Measurements from ENCODE around the gene ATP6V1D. TPM values are rescaled to one million over a fixed set of nuclear protein-coding genes. Genes with fewer than 3 reads are reported as not detected.

ATP6V1D gene
- total RNA-seq: 138 TPM

GRCh38 chr14:67359775-67360469 lies at the start of gene ATP6V1D, which contains the start of gene EIF2S1:
Gene ATP6V1D, minus strand, starts transcription at chr14:67359804. Its CDS starts 106 bp downstream, at chr14:67359698.
Gene EIF2S1, plus strand, starts transcription at chr14:67360328. Its CDS starts 4,440 bp downstream, at chr14:67364768.

Small RNA genes within 50 kb of the gene (small RNA-seq; reads per million reads assigned to genes)
- not detected for gene RF00019 (ENCODE audit: low replicate concordance)

Other genes with a start within 250 kb of the ATP6V1D start
- gene GARIN2, start 170.4 kb downstream of the ATP6V1D start, total RNA-seq: 0.94 TPM
- gene PALS1, start 118.4 kb downstream of the ATP6V1D start, total RNA-seq: 21.3 TPM
- gene EIF2S1, start 524 bp upstream of the ATP6V1D start, total RNA-seq: 86.4 TPM
- not detected for gene PLEK2, start 52.4 kb upstream of the ATP6V1D start, total RNA-seq
- gene TMEM229B, start 128.9 kb upstream of the ATP6V1D start, total RNA-seq: 19.1 TPM
- gene PLEKHH1, start 173.5 kb upstream of the ATP6V1D start, total RNA-seq: 37.2 TPM
- 29.4 TPM for gene PIGH, start 240.5 kb upstream of the ATP6V1D start, total RNA-seq

Data from parietal lobe (tissue), 2 donors.